Mammary epithelial cell (primary cell): ENCODE data around the gene RAB3GAP1.

Source experiments
- EZH2 ChIP-seq: IDR thresholded peaks from 2 replicates; pipeline ENCODE4 v1.6.1; 2012; ENCODE audit warnings: low read length, inconsistent platforms, borderline replicate concordance
- TF ChIP-seq, protein P1 (sequence below), 2 donors: IDR thresholded peaks in 1 of 2; conservative IDR thresholded peaks in 1 of 2; 2 replicates each; pipeline ENCODE4 v1.5.1; 2011 to 2012; ENCODE audit warnings: inconsistent platforms in 2 of 2, low read length in 2 of 2, mild to moderate bottlenecking in 2 of 2, control low read depth in 1 of 2, low read depth in 1 of 2; ENCODE audit not compliant: insufficient read depth in 1 of 2; ENCODE audit errors: extremely low read depth in 1 of 2

- TF ChIP-seq, protein P1, sequence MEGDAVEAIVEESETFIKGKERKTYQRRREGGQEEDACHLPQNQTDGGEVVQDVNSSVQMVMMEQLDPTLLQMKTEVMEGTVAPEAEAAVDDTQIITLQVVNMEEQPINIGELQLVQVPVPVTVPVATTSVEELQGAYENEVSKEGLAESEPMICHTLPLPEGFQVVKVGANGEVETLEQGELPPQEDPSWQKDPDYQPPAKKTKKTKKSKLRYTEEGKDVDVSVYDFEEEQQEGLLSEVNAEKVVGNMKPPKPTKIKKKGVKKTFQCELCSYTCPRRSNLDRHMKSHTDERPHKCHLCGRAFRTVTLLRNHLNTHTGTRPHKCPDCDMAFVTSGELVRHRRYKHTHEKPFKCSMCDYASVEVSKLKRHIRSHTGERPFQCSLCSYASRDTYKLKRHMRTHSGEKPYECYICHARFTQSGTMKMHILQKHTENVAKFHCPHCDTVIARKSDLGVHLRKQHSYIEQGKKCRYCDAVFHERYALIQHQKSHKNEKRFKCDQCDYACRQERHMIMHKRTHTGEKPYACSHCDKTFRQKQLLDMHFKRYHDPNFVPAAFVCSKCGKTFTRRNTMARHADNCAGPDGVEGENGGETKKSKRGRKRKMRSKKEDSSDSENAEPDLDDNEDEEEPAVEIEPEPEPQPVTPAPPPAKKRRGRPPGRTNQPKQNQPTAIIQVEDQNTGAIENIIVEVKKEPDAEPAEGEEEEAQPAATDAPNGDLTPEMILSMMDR (conservative IDR thresholded peaks at IDR 0.05 in 1 of 2, IDR thresholded peaks at IDR 0.05 in 1 of 2; ENCODE audit: extremely low read depth in 1 of 2, insufficient read depth in 1 of 2, low read depth in 1 of 2, low read length in 2 of 2) = no peak
- no peak for TF ChIP-seq EZH2
These were observed 28.9 kb upstream of the RAB3GAP1 start for GRCh38 chr2:135022952-135023880.
